ENCODE data around the gene OLFM3.

OLFM3 gene

GRCh38 chr1:101843160-101843559 is 153.6 kb downstream of the OLFM3 start:
- no peak for DNase-seq

GRCh38 chr1:101841824-101842223 is 154.9 kb downstream of the OLFM3 start:
- DNase-seq = no peak

- no peak for DNase-seq
These were observed 160.7 kb downstream of the OLFM3 start for GRCh38 chr1:101835988-101836387.

- no peak for DNase-seq
These were observed 163.4 kb downstream of the OLFM3 start for GRCh38 chr1:101833312-101833711.

GRCh38 chr1:101826416-101826815 is 170.3 kb downstream of the OLFM3 start:
- DNase-seq = no peak

GRCh38 chr1:101820071-101820470 is 176.7 kb downstream of the OLFM3 start:
- no peak for DNase-seq

- DNase-seq = no peak
These were observed 180.5 kb downstream of the OLFM3 start for GRCh38 chr1:101816262-101816661.

- DNase-seq = no peak
These were observed 198.3 kb downstream of the OLFM3 start for GRCh38 chr1:101798417-101798816.

- no peak for DNase-seq
These were observed 199.0 kb downstream of the OLFM3 start for GRCh38 chr1:101797722-101798121.

- no peak for DNase-seq
These were observed 215.4 kb downstream of the OLFM3 start for GRCh38 chr1:101781201-101781831.

GRCh38 chr1:101769520-101769919 is 227.2 kb downstream of the OLFM3 start:
- no peak for DNase-seq

GRCh38 chr1:101757985-101758384 is 238.7 kb downstream of the OLFM3 start:
- no peak for DNase-seq

GRCh38 chr1:101756411-101756810 is 240.3 kb downstream of the OLFM3 start:
- no peak for DNase-seq
